ENCODE measurements around the gene NCAPD2.

DNA sequence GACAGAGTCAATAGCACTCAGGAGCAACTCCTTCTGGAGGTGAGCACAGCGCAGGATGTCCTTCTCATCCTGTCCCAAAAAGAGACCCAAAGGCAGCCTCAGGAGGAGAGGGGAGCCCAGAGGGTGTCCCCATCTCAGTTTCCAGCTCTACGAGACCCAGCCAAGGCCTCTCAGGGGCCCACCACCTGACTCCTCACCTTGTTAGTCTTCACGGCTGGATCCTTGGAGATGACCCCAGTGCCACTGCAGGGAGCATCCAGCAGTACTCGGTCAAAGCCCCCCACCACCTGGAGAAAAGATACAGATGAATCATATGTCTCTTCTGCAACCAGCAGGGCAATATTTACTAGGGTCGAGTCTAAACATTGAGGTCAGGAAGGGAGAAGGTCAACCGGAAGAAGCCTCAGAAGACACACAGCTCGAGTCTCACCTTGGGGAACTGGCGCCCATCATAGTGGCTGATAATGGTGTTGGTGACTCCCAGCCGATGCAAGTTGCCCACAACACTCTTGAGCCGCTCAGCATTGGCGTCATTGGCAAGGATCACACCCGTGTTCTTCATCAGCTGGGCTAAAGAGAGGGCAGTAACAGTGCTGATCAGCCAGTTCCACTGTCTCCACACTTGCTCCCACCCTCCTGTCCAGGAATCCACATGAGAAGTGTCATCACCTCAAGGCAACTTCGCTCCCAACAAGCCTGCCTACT, 66.8 kb downstream of the NCAPD2 start:
- TF ChIP-seq POLR2AphosphoS5 (IDR thresholded peaks at IDR 0.05; ENCODE audit: insufficient read depth, low read depth, low read length) (no peak), EZH2 (IDR thresholded peaks at IDR 0.05; ENCODE audit: borderline replicate concordance, low read depth, low read length, severe bottlenecking) (no peak)
- TF ChIP-seq, protein P1, sequence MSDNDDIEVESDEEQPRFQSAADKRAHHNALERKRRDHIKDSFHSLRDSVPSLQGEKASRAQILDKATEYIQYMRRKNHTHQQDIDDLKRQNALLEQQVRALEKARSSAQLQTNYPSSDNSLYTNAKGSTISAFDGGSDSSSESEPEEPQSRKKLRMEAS (IDR thresholded peaks at IDR 0.05; ENCODE audit: insufficient read depth, insufficient read length), result no peak

Measured in endothelial cell of umbilical vein (primary cell).